ENCODE data around the gene FAM240A. TPM values are rescaled to one million over a fixed set of nuclear protein-coding genes. Genes with fewer than 3 reads are reported as not detected.

The FAM240A gene
- total RNA-seq, 1 experiment from 2014 or later = not detected

- no peak for TF ChIP-seq REST (IDR thresholded peaks at IDR 0.05; ENCODE audit: low read depth)
- TF ChIP-seq ZNF274 (IDR thresholded peaks at IDR 0.05; ENCODE audit: low read depth, low read length) = no peak
- TF ChIP-seq ELF1 (IDR thresholded peaks at IDR 0.05; ENCODE audit: borderline replicate concordance, low read depth) = no peak
- no peak for TF ChIP-seq SIN3A (IDR thresholded peaks at IDR 0.05; ENCODE audit: low read depth)
- no peak for TF ChIP-seq JUND (IDR thresholded peaks at IDR 0.05)
- TF ChIP-seq FOSL1 (IDR thresholded peaks at IDR 0.05; ENCODE audit: low read depth) = no peak
- TF ChIP-seq SP1 (IDR thresholded peaks at IDR 0.05; ENCODE audit: low read depth) = no peak
- TF ChIP-seq ZFX (IDR thresholded peaks at IDR 0.05) = no peak
- TF ChIP-seq ATF3 (IDR thresholded peaks at IDR 0.05) = no peak
Measured at GRCh38 chr3:46574881-46575576, 37.3 kb upstream of the FAM240A start (continued).

- ChIA-PET POLR2A (no interaction called here), CTCF (interaction anchor here (2.0 kb wide), 1 partner anchor 17 kb away, joined by 5 read pairs; no protein-coding TSS in a partner anchor), RAD21 (ENCODE audit: low non-redundant PET in 1 of 2, low total read pairs in 2 of 2, uncharacterized antibody in 2 of 2, unreplicated experiment in 2 of 2) (no interaction called here)
- no peak for TF ChIP-seq MAX (IDR thresholded peaks at IDR 0.05)
- no peak for TF ChIP-seq CTCF (IDR thresholded peaks at IDR 0.05 in 2 of 3, conservative IDR thresholded peaks at IDR 0.05 in 1 of 3; ENCODE audit: borderline replicate concordance in 1 of 3, insufficient read depth in 1 of 3, low read depth in 2 of 3, low read length in 2 of 3)
- TF ChIP-seq POLR2AphosphoS5 (IDR thresholded peaks at IDR 0.05; ENCODE audit: low read depth, low read length) = no peak
- no peak for TF ChIP-seq EZH2phosphoT487 (IDR thresholded peaks at IDR 0.05; ENCODE audit: borderline replicate concordance)
- no peak for TF ChIP-seq ZBTB33 (IDR thresholded peaks at IDR 0.05; ENCODE audit: extremely low read depth, insufficient replicate concordance, low read length)
- no peak for TF ChIP-seq CEBPB (IDR thresholded peaks at IDR 0.05; ENCODE audit: low read depth)
- no peak for TF ChIP-seq ZFX (IDR thresholded peaks at IDR 0.05)
- no TSS peak for BruUV-seq (replicated peaks)
- no peaks in the 10 kb centered on the region for H3K9me2 ChIP-seq (ENCODE audit: insufficient read depth)
- H3K36me3 ChIP-seq (ENCODE audit: control insufficient read depth in 1 of 2, insufficient read depth in 2 of 2, low read length in 2 of 2) = no peaks in the 10 kb centered on the region
- DNase-seq (ENCODE audit: low read depth, low spot score) (no peak), ATAC-seq (no peak)
- H2AFZ ChIP-seq (ENCODE audit: low read depth, low read length, poor library complexity, severe bottlenecking) = no peak overlapping the region
- H3K79me2 ChIP-seq (ENCODE audit: insufficient read depth, low read length) = no peaks in the 10 kb centered on the region
- no peak overlapping the region for H3K4me3 ChIP-seq (replicated peaks in 1 of 2; ENCODE audit: low read depth in 1 of 2, low read length in 2 of 2)
- no peak overlapping the region for H3K4me2 ChIP-seq (ENCODE audit: low read length)
- H3K9me3 ChIP-seq (ENCODE audit: control insufficient read depth in 1 of 2, insufficient read depth in 1 of 2, low read depth in 1 of 2, low read length in 2 of 2) = no peaks in the 10 kb centered on the region
- H4K20me1 ChIP-seq (ENCODE audit: insufficient read depth) = no peaks in the 10 kb centered on the region
- H3K4me1 ChIP-seq (ENCODE audit: control insufficient read depth in 1 of 2, insufficient read depth in 2 of 2, low read length in 2 of 2) = peaks cover 2 to 8% of the 10 kb centered on the region in 2 experiments; a peak in 2 of 4 replicates
- no peaks in the 10 kb centered on the region for H3K27me3 ChIP-seq (ENCODE audit: insufficient read depth, low read length)
- intact Hi-C loops (cut with micrococcal nuclease) = no loop called here
- no peak overlapping the region for H3K9ac ChIP-seq (ENCODE audit: low read length)
- no peak overlapping the region for H3K27ac ChIP-seq (ENCODE audit: low read depth, low read length)
Measured at GRCh38 chr3:46575577-46576222, 36.6 kb upstream of the FAM240A start.
